Activated CD4-positive, alpha-beta memory T cell treated with anti-CD3 and anti-CD28 coated beads, Interleukin-2, amount 10 ng/mL, durations not matched to agents 7 days and 5 days (primary cell): Measurements from ENCODE around the gene NID2. TPM values are rescaled to one million over a fixed set of nuclear protein-coding genes. Genes with fewer than 3 reads are reported as not detected.

Source experiments
- CTCF ChIA-PET: fragments of 350-600 bp; sonication (Branson Sonifier 250); formaldehyde crosslinking; loops from one replicate; lab custom pipeline; 2021; ENCODE audit warnings: antibody characterized with exemption, inconsistent platforms; lab: Charles Lee
- POLR2A ChIA-PET: fragments of 350-600 bp; sonication (Branson Sonifier 250); formaldehyde crosslinking; loops from one replicate; lab custom pipeline; 2021; ENCODE audit warnings: antibody characterized with exemption; lab: Charles Lee
- DNase-seq: peaks from one replicate; pipeline ENCODE4 v3.0.0-alpha.2; 2020
- H3K27ac Mint-ChIP-seq: one replicate; pipeline ENCODE4 v1.8.0; 2021; ENCODE audit warnings: mild to moderate bottlenecking, mixed read lengths
- H3K27me3 Mint-ChIP-seq: one replicate; pipeline ENCODE4 v1.8.0; 2021; ENCODE audit warnings: mixed read lengths
- H3K36me3 Mint-ChIP-seq: one replicate; pipeline ENCODE4 v1.8.0; 2021; ENCODE audit warnings: low read depth, mixed read lengths
- H3K4me1 Mint-ChIP-seq: one replicate; pipeline ENCODE4 v1.8.0; 2021; ENCODE audit warnings: mixed read lengths
- H3K4me3 Mint-ChIP-seq: one replicate; pipeline ENCODE4 v1.8.0; 2021; ENCODE audit warnings: mild to moderate bottlenecking, mixed read lengths
- H3K9me3 Mint-ChIP-seq: one replicate; pipeline ENCODE4 v1.8.0; 2021; ENCODE audit warnings: mixed read lengths
- total RNA-seq, 2 experiments: library from RNA; stranded (reverse); gene quantifications; one replicate each; pipeline ENCODE4 v1.2.3, GENCODE V29; 2021

NID2 gene
- total RNA-seq, 2 experiments from 2014 or later: 0.15 to 0.18 TPM

DNA sequence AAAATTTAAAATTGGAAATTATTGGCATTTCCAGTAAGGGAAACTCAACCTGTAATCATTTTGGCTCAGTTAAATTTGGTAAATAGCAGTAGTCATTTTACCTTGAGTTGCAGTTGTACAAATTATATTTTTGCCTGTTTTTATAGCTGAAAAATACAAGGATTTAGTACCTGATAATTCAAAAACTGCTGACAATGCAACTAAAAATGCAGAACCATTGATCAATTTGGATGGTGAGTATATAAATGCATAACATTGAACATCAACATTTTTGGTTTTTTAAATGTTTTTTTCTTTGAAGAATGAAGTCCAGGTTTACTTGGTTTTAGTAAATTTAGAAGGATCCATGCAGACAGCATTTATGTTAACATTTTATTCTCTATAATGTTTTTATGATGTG is 70.5 kb downstream of the NID2 start:
- CTCF ChIA-PET: no interaction called here
- Mint-ChIP-seq H3K4me3 (no peak overlapping the region), H3K9me3 (no peaks in the 10 kb centered on the region), H3K36me3 (peaks cover 72% of the 10 kb centered on the region), H3K4me1 (peaks cover 15% of the 10 kb centered on the region), H3K27me3 (no peaks in the 10 kb centered on the region), H3K27ac (no peak overlapping the region)
- DNase-seq: no peak
- POLR2A ChIA-PET: no interaction called here

DNA sequence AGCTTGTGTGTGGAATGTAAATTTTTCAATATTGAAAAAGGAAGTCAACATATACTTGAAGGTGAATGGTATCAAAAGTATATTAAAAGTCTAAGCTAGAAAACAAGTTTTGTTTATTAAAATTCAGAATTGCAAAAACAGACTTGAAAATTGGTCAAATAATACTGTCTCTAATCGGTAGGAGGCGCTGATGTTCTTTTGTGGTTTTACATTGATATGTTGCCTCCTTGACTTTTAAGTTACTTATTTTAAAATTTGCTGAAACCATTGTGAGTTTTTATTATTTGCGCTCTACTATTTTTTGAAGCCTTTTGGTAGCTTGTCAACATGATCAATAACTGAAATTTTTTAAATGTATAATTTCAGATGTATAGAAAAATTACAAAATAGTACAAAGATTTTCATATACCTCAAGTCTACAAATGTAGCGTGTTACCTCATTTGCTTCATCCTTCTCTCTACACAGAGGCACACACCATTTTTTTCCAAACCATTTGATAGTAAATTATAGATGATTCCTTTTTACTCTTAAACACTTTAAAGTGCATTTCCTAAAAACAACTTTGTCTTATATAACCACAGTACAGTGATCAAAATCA is 72.6 kb downstream of the NID2 start:
- Mint-ChIP-seq H3K36me3 (peaks cover 63% of the 10 kb centered on the region), H3K4me1 (peaks cover 29% of the 10 kb centered on the region), H3K27me3 (no peaks in the 10 kb centered on the region), H3K27ac (no peak overlapping the region), H3K4me3 (no peak overlapping the region), H3K9me3 (no peaks in the 10 kb centered on the region)
- no peak for DNase-seq
- POLR2A ChIA-PET: interaction anchor here (1.0 kb wide), 1 partner anchor 10 kb away, joined by 3 read pairs; no protein-coding TSS in a partner anchor
- CTCF ChIA-PET: interaction anchor here (0.6 to 2.4 kb wide), 12 partner anchors 10 to 344 kb away, joined by 3 to 9 read pairs (median 3); no protein-coding TSS in a partner anchor

DNA sequence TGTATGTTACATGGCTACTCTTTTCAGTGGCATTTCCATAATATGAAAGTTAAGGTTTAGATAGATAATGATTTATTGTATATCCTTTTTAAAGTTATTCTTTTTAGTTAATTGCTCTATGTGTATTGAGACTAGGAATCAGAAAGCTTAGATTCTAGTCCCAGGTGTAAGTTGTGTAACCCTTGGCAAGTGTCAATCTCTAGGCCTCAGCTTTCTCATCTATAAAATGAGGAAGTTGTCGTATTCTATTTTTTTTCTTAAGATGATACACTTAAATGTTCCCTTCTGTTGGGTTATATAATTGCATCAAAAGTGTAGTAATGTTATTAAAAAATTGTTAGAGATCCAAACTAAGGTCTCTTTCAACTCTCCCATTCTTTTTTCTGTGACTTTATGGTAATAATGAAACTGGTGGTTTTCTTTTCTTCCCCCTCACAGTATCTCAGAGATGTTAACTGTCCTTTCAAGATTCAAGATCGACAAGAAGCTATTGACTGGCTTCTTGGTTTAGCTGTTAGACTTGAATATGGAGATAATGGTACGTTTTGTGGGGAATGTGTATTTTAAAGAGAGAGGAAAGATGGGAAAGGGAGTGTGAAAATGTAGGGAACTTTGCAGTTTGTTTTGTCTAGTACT is 75.5 kb downstream of the NID2 start:
- H3K36me3 Mint-ChIP-seq: peaks cover 48% of the 10 kb centered on the region
- CTCF ChIA-PET: interaction anchor here (0.8 to 1.6 kb wide), 3 partner anchors 13 to 279 kb away, joined by 3 to 6 read pairs (median 3); no protein-coding TSS in a partner anchor
- H3K27me3 Mint-ChIP-seq: no peaks in the 10 kb centered on the region
- no peak overlapping the region for H3K27ac Mint-ChIP-seq
- H3K9me3 Mint-ChIP-seq: no peaks in the 10 kb centered on the region
- no peak for DNase-seq
- POLR2A ChIA-PET: interaction anchor here (1.4 kb wide), 1 partner anchor 22 kb away, joined by 3 read pairs; no protein-coding TSS in a partner anchor
- H3K4me3 Mint-ChIP-seq: no peak overlapping the region
- peaks cover 44% of the 10 kb centered on the region for H3K4me1 Mint-ChIP-seq

DNA sequence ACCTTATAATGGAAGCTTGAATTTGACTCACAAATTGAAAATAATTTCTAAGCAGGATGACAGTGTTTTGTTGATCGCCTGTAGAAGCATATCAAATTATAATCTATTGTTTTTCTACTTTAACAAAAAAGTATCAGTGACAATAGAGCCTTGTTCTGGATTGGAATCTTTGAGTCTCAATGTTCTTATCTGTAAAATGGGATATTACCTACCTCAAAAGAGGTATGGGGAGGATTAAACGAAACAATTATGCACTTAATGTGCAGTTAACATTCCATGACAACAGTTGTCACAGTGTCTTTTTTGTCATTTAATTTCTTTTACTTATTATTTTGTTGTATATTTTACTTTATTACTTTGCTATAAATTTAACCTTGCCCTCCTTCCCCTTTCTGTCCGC is 78.4 kb downstream of the NID2 start:
- H3K27me3 Mint-ChIP-seq: no peaks in the 10 kb centered on the region
- peak overlapping the region; percentile 91 for H3K27ac Mint-ChIP-seq

DNA sequence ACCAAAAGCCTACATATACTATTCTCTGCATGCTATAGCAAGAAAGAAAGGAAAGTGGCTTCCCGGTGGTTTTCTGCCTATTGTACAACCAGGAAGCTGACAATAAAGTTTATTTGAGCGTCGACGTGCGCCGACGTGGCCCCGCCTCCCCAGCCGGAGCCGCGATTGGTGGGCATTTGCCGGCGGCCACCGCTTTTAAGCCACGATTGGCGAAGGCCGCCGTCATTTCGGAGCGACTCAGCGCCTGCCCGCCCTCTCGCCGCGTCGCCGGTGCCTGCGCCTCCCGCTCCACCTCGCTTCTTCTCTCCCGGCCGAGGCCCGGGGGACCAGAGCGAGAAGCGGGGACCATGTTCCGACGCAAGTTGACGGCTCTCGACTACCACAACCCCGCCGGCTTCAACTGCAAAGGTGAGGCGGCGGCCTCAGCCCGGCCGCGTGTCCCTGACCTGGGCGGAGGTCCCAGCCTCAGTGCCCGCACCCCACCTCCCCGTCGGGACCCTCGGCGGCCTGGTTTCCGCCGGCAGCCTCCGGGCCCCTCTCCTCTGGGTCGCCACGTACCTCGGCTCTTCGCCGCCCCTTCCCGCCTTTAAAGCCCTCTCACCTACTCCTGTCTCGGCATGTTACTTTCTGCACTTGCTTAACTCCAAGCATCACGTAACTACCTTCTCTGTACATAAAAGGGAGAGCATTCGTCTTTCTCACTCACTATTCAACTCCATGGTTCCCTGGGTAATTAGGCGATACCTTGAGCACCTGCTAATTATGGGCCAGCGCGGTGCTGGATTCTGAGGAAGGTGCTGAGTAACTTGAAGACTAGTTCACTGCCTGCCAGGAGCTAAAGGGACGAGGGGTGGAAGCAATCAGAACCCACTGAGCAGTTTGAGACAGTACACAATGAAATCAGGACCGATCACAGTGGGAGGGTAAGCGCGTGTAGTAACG is 79.3 kb downstream of the NID2 start, which contains the start of gene RTRAF:
TSS of gene RTRAF (plus strand) at position 254 of the 942 bp plus-strand sequence. CDS start at position 348, 94 bp downstream.
- H3K9me3 Mint-ChIP-seq: no peaks in the 10 kb centered on the region
- DNase-seq: peak; percentile 93
- POLR2A ChIA-PET: interaction anchor here (0.6 to 2.3 kb wide), 12 partner anchors 9 to 753 kb away, joined by 3 to 8 read pairs (median 4); partner anchors contain the start of gene GNG2
- H3K36me3 Mint-ChIP-seq: peaks cover 26% of the 10 kb centered on the region
- peaks cover 38% of the 10 kb centered on the region for H3K4me1 Mint-ChIP-seq
- H3K27ac Mint-ChIP-seq: peak within 1 kb of the TSS; percentile 91
- CTCF ChIA-PET: interaction anchor here (0.9 kb wide), 1 partner anchor 11 kb away, joined by 3 read pairs; no protein-coding TSS in a partner anchor
- H3K4me3 Mint-ChIP-seq: peak within 1 kb of the TSS; percentile 93
- no peaks in the 10 kb centered on the region for H3K27me3 Mint-ChIP-seq

More for the DNA sequence above, 78.4 kb downstream of the NID2 start:
- POLR2A ChIA-PET: interaction anchor here (0.6 to 2.3 kb wide), 8 partner anchors 10 to 752 kb away, joined by 3 to 8 read pairs (median 4); no protein-coding TSS in a partner anchor
- Mint-ChIP-seq H3K4me3 (peak overlapping the region; percentile 93), H3K36me3 (peaks cover 34% of the 10 kb centered on the region), H3K4me1 (peaks cover 41% of the 10 kb centered on the region), H3K9me3 (no peaks in the 10 kb centered on the region)
- no peak for DNase-seq
- CTCF ChIA-PET: no interaction called here

DNA sequence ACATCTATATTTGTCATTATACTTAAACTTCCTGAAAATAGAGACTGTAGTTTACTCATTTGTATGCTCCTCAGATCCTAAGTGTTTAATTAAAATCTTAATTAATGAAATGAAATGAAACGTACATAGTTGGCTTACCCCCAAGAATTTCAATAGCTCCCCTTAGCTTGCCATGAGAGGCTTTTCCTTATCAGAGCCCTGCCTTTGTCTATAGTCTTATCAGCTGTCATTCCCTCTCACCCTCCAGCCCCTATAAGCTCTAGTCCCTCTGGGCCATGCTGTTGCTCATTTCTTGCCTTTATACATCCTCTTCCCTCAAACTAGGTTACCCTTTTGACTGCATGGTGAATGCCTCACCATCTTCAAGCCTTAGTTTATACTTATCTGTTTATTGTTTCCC is 80.6 kb downstream of the NID2 start:
- no peak overlapping the region for H3K27ac Mint-ChIP-seq
- H3K9me3 Mint-ChIP-seq: no peaks in the 10 kb centered on the region
- ChIA-PET POLR2A (interaction anchor here (0.7 to 1.7 kb wide), 4 partner anchors 13 to 564 kb away, joined by 3 to 6 read pairs (median 3); partner anchors contain the start of genes GNG2 and TXNDC16), CTCF (interaction anchor here (0.6 to 1.3 kb wide), 2 partner anchors 10 to 312 kb away, joined by 3 to 6 read pairs; no protein-coding TSS in a partner anchor)
- H3K36me3 Mint-ChIP-seq: peaks cover 15% of the 10 kb centered on the region
- no peak for DNase-seq
- H3K27me3 Mint-ChIP-seq: no peaks in the 10 kb centered on the region
- H3K4me3 Mint-ChIP-seq: no peak overlapping the region
- H3K4me1 Mint-ChIP-seq: peaks cover 28% of the 10 kb centered on the region

DNA sequence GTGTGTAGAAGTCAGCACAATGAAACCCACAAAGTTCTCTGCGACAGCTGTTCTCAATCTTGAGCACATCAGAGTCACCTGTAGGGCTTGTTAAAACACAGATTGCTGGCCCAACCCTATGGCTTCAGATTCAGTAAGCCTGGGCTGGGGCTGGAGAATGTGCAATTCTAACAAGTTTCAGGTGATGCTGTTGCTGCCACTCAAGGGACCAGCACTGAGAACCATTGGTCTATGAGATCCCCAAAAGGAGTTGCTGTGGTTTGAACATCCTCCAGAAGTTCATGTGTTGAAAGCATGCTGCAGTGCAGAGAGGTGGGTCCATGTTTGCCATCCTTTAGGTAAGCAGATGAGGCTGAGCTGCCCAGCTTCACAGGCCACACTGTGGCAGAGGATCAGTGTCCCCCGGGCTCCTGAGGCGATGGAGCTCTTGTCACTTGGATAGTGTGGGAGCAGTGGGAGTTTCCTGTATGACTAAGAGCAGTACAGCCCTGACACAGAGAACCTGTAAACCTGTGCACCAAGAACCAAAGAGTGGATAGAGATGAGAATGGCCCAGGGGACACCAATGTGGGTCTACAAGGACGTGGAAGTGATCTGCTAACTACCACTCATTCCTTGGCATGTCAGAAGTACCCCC is 87.5 kb downstream of the NID2 start:
- ChIA-PET CTCF (interaction anchor here (1.9 kb wide), 1 partner anchor 121 kb away, joined by 7 read pairs; the partner anchor contains the start of gene GNG2), POLR2A (interaction anchor here (1.8 kb wide), 1 partner anchor 9 kb away, joined by 8 read pairs; the partner anchor contains the start of gene RTRAF)
- H3K9me3 Mint-ChIP-seq: no peaks in the 10 kb centered on the region
- H3K27ac Mint-ChIP-seq: no peak overlapping the region
- DNase-seq: no peak
- H3K4me3 Mint-ChIP-seq: no peak overlapping the region
- no peaks in the 10 kb centered on the region for H3K36me3 Mint-ChIP-seq
- H3K4me1 Mint-ChIP-seq: peaks cover 23% of the 10 kb centered on the region
- H3K27me3 Mint-ChIP-seq: peaks cover 1% of the 10 kb centered on the region

DNA sequence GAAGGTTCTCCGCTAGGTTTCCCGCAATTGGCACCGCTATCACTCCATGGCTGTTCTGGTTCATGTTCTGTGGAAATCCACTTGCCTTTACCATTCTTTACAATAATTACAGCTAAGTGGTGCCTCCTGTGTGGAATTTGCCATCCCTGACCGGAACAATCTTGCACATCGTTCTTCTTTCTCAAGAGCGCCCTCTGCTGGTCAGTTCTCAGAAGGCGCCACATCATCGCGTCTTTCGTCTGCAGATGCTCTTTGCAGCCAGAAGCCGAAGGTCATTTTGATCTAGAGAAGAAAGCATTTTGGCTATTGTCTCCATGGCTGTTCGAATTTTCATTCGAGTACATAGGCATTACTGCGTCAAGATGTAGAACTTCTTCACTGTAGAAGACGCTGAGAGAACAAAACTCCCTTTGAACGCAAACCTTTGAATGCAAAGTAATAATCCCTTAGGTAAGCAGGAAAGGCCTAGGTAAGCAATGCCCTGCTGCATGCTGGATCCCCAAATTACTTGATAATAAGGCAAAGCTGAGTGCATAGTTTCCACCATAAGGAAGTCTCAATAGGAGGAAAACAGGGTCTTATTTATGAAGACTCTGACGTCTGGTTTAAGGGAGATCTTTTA is 89.7 kb downstream of the NID2 start:
- Mint-ChIP-seq H3K4me3 (no peak overlapping the region), H3K4me1 (peaks cover 23% of the 10 kb centered on the region), H3K36me3 (no peaks in the 10 kb centered on the region), H3K27ac (no peak overlapping the region), H3K27me3 (peaks cover 1% of the 10 kb centered on the region), H3K9me3 (no peaks in the 10 kb centered on the region)
- ChIA-PET POLR2A (interaction anchor here (1.2 to 2.7 kb wide), 6 partner anchors 11 to 133 kb away, joined by 3 to 12 read pairs (median 5); partner anchors contain the start of genes GNG2 and RTRAF), CTCF (interaction anchor here (0.6 to 2.4 kb wide), 21 partner anchors 9 to 1489 kb away, joined by 3 to 21 read pairs (median 5); partner anchors contain the start of genes FRMD6, GNG2 and RTRAF)
- DNase-seq: peak; percentile 83

DNA sequence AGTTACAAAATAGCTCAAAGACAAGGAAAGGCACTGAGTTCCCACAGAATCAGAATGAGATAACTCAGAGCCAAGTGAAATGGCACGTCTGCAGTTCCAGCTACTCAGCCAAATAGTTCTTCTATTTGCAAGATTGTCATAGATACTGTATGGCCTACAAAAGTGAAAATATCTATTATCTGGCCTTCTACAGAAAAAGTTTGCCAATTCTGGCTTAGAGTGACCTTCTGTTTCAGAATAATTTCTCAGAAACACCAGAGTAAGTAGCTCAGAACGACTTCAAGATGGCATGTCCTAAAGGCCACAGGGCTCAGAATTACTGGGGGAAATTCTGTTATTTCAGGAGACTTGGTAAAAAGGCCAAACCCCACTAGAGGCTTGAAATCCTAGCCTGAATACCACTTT is 90.2 kb downstream of the NID2 start:
- no peak for DNase-seq
- CTCF ChIA-PET: interaction anchor here (0.6 to 2.4 kb wide), 23 partner anchors 9 to 1488 kb away, joined by 3 to 21 read pairs (median 4); partner anchors contain the start of genes FRMD6, GNG2 and RTRAF
- POLR2A ChIA-PET: interaction anchor here (1.2 to 2.7 kb wide), 5 partner anchors 11 to 132 kb away, joined by 3 to 12 read pairs (median 4); partner anchors contain the start of genes GNG2 and RTRAF
- peaks cover 23% of the 10 kb centered on the region for H3K4me1 Mint-ChIP-seq
- H3K27ac Mint-ChIP-seq: no peak overlapping the region
- H3K27me3 Mint-ChIP-seq: peaks cover 1% of the 10 kb centered on the region
- H3K9me3 Mint-ChIP-seq: no peaks in the 10 kb centered on the region
- no peaks in the 10 kb centered on the region for H3K36me3 Mint-ChIP-seq
- no peak overlapping the region for H3K4me3 Mint-ChIP-seq

DNA sequence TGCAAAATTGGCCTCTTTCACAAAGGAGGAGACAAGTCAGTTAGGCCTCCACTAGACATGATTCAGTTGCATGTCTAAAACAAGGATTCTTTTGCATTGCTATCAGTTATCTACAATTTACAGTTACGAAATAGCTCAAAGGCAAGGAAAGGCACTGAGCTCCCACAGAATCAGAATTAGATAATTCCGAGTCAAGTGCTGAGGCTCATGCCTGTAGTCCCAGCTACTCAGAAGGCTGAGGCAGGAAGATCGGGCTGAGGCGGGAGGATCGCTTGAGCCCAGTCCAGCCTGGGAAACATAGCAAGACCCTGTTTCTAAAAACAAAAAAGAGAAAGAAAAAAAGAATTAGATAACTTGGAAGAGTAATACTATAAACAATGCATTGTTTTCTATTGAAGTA is 91.8 kb downstream of the NID2 start:
- Mint-ChIP-seq H3K27ac (no peak overlapping the region), H3K4me1 (peaks cover 23% of the 10 kb centered on the region), H3K9me3 (no peaks in the 10 kb centered on the region), H3K4me3 (no peak overlapping the region), H3K27me3 (peaks cover 1% of the 10 kb centered on the region), H3K36me3 (no peaks in the 10 kb centered on the region)
- DNase-seq: no peak
- CTCF ChIA-PET: interaction anchor here (0.7 to 2.4 kb wide), 6 partner anchors 8 to 422 kb away, joined by 3 to 21 read pairs (median 8); partner anchors contain the start of genes FRMD6 and GNG2
- POLR2A ChIA-PET: interaction anchor here (2.1 kb wide), 1 partner anchor 13 kb away, joined by 6 read pairs; the partner anchor contains the start of gene RTRAF

DNA sequence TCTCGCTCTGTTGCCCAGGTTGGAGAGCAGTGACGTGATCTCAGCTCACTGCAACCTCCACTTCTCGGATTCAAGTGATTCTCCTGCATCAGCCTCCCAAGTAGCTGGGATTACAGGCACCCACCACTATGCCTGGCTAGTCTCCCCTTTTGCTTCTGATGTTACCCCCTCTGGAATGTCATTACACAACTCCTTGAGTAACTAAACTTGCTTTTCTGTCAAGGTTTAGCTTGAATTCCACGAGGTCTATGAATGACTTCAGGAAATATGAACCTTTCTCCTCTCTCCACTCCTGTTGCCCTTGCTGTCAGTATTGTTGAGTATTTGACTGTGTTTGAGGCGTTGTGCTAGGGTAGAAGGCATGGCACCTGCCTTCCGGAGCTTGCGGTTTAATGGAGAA is 96.3 kb downstream of the NID2 start:
- H3K36me3 Mint-ChIP-seq: peaks cover 31% of the 10 kb centered on the region
- DNase-seq: no peak
- ChIA-PET POLR2A (no interaction called here), CTCF (no interaction called here)
- no peaks in the 10 kb centered on the region for H3K9me3 Mint-ChIP-seq
- no peak overlapping the region for H3K27ac Mint-ChIP-seq
- H3K4me1 Mint-ChIP-seq: no peaks in the 10 kb centered on the region
- H3K4me3 Mint-ChIP-seq: no peak overlapping the region
- no peaks in the 10 kb centered on the region for H3K27me3 Mint-ChIP-seq
